Measurements from ENCODE around the gene CEP104.
"Not testable (repeated sequence)": the region's sequence is repeated elsewhere in the genome, so short reads cannot be mapped to it uniquely, and the experiment has no call there.

CEP104 gene

DNA sequence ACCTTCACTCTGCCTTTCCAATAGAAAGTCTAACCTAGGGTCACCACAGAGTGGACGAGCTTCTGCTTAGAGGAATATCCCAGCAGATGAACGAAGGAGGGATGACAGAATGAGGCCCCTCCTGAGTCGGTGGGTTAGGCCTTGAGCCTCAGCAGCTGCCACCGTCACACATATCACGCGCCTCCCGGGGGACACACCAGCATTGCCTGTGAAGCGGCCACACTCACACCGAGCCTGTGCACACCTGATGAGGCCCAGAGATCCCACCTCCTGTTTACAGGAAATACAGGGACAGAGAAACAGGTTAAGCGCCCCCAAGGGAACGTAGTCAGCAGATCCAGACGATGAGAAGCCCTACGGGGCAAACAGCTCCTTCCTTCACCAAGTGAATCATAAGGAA lies 35.6 kb downstream of the CEP104 start:
- no peak for DNase-seq

DNA sequence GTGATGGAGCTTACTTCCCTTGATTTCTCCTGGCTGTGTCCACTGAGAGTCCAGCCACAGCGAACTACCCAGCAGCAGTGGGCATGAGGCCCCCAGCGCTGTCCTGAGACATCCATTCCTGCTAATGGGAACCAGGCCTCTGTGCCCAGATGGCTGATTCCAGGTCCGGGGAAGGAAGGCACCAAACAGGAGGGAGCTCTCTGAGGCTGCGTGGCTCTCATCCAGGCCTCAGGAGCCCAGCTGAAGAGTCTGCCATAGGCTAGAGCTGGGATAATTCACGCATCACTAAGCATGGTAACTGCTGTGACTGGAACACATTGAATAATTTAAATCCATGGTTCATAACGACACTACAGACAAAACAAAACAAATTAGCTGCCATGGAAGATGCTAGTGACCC lies 36.0 kb downstream of the CEP104 start:
- DNase-seq, result no peak

DNA sequence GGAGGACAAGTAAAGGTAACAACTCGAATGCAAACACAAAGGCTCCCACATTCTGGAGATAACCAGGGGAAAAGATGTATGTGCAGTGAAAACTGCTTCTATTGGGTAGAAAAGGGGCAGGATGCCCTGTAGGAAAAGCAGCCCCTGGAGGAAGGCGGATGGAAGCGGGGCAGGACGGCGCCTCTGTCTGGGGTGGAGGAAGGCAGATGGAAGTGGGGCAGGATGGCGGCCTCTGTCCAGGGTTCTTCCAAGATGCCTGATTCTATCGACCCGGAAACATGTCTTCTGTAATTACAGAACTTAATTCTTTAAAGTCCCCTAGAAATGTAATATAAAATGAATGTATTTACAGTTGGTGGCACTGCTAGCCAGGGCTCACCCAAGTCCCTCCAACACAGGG lies 36.7 kb downstream of the CEP104 start:
- no peak for DNase-seq

DNA sequence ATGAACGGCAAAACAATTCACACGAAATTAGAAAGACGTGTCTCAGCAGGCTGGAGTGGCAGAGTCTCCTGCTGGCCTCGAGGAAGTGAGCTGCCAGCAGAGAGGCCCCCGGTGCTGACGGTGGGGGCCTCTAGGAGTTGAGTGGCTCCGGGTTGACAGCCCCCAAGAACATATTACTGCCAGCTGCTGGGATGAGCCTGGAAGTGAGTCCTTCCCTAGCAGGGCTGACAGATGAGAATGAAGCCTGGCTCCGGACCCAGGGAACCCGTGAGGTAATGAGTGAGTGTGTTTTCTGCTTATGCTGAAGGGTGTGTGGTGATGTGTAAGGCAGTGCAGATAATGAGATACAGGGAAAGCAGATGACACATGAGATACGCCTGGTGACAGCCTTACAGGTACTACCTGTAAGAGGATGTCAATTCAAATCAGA lies 37.2 kb downstream of the CEP104 start:
- DNase-seq, result no peak

DNA sequence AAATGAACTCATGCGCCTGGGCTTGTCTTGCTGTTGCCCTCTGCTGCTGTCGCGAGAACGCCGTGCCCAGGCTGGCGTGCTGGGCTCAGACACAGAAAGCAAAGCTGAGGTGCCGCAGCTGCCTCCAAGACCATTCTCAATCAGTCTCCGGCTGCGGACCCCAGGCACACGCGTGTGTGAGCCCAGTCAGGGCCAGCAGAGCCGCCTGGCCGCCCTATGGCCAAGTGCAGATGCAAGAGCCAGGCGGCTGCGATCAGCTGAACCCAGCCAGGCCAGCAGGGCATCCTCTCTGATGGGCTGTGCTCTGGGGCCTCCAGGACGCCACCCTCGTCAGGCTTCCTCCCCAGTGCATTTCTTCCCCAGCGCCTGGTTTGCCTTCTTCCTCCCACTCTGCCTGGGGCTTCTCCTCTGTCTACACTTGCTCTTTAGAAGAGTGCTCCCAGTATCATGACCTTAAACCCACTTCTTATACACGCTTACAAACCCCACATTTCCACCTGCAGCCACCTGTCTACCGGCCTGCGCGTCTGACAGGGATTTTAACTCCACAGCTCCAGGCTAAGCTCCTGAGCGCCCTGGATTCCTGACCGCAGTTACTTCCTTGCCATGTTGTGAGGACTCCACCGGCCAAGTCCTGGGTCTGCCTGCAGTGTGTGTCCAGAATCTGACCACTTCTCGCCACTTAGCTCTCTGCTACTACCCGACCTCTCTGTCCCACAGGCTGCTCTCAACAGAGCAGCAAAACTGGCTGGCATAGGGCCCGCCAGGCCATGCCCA lies 39.0 kb downstream of the CEP104 start:
- no peak for DNase-seq

DNA sequence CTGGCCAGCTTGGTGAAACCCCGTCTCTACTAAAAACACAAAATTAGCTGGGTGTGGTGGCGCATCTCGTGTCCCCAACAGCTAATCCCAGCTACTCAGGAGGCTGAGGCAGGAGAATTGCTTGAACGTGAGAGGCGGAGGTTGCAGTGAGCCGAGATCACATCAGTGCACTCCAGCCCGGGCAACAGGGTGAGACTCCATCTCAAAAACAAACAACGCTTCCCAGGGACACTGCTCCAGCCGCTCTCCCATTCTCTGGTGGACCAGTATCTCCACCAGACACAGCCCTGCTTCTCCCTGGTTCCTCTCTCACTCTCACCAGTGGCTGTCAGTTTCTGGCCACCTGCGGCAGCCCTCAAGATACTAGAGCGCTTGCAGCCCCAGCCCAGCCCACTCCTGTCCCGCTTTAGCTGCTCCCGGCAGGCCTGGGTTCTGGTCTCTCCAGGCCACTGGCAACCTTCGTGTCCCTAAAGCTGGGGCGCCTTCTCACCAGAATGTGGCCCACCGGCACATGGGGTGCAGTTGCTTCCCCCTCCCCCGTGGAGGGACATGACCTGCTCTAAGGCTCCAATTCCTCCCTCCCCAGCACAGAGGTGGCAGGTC lies 39.8 kb downstream of the CEP104 start:
- no peak for DNase-seq

DNA sequence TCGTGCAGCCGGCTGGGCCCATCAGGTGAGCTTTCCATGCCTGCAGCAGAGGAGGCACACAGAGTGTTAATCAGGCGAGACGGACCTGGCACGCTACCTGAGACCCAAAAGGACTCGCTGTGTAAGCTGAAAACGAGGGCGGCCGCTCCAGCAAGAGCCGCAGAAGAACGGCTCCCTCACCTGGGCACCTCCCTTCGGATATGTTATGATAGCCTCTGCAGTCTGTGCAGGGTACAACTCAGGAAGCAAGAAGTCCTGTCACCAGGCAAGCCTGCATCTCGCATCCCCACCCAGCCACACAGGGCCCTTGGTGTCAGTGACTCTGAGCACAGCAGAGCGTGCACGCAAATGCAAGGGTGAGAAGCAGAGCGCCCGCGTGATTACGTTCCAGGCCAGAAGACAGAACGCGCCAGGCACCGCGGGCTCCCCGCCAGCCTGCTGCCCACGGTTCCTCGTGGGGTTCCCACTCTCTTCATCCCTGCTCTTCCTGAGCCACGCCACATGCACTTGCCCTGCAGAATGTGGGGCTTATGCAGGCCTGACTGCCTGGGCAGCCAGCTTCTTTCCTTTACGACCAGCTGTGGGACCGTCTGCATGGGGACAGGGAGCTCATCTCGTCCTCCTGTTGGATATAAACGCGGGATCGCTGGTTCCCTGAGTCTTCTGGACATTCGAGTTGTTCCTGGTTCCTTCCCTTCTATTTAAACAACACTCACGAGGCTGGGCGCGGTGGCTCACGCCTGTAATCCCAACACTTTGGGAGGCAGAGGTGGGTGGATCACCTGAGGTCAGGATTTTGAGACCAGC lies 40.5 kb downstream of the CEP104 start:
- no peak for DNase-seq

DNA sequence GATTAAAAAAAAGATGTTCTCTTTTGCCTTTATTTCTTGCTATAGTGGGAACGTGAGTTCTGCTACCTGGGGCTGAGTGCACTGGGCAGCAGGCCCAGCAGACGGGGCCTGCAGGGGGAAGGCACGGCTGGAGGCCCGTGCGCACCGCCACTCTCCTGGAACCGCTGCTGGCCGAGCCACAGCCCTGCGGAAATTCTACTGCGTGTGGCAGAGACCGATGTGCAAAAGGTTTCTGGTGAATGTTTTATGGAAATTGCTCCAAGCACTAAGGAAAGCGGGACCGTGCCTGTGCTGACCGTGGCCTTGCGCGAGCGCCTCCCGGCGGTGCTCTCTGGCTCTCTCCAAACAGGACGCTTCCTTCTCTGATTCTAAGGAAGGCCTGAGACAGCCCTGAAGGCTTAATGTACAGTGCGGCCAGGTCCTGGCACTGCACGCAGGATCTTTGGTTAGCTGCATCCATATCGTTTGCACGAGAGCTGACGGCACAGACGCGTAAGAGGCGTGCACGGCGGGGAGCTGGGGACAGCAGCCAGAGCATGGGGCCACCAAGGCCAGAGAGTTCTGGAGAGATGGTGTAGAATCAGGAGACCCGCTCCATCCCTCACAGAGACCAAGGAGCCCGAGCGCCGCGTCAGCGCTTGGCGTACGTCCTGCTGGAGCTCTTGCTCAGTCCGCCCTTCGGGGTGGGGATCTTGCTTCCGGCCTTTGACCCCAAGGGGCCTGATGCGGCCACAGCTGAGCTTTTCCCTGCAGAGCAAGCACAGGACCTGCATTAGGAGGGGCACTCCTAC lies 42.0 kb downstream of the CEP104 start:
- DNase-seq, result no peak

DNA sequence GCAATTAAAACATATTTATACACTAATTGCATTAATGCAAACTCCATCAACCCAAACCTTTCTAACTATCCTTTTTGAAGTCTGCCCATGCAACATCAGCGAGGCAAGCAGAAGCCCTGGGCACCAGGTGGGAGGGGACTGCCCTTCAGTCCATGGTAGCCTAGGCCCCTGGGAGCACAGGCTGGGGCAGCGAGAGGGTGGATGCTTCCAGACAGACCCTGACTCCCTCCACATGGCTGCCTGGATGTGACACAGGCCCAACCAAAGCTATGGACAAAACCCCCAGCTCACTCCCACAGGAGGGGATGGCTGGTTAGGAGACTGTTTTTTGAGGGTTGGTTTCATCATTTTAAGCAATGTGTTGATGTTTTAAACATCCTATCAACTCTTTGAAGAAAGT lies 42.9 kb downstream of the CEP104 start:
- no peak for DNase-seq

DNA sequence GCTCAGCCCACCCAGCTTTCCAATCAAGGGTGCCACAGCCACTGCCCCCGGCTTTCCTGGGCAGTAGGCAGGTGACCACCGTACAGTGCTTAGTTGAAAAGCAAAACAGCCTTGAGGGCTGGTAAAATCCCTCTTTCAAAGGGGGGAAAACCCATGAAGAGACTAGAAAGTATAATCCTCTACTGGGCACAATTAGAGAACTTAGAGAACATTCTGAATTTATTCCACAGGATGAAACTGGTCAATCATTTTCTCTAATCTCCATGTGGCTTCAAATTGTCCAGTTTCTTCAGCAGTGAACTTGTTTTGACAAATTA lies 45.5 kb downstream of the CEP104 start:
- DNase-seq, result no peak

DNA sequence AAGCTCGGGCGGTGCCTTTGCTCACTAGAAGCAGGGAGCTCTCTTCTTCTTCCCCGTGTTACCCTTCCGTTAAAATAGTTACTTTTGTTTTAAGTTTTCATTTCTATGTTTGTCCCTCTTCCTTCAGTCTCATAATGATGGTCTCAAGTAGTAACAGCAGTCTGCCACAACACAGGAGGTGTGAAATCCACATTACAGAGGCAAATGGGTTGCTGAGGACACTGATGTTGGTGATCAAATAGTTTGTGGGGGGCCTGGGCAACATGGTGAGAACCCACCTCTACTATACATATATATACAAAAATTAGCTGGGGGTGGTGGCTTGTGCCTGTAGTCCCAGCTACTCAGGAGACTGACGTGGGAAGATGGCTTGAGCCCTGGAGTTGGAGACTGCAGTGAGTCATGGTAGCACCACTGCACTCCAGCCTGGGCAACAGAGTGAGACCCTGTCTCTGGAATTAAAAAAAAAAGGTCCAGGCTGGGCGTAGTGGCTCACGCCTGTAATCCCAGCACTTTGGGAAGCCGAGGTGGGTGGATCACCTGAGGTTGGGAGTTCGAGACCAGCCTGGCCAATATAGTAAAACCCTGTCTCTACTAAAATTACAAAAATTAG lies 46.8 kb downstream of the CEP104 start:
- not testable (repeated sequence) for DNase-seq

DNA sequence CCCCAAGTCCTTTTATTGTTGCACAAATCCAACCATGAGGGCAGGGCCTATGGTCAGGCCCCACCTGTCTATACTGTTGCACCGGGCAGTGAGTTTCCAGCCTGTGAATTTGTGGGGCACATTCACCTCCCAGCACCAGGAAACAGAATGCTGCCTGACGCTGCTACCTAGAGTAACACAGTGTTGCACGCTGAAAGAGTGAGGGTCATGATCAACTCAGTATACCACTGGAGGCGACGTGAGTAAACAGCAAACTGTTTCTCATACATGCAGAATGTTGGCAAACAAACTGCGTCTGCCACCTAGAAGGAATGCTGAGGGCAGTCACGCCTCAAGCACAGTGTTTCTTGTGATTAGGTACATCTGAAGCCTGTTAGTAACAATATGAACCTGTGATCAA lies 47.3 kb downstream of the CEP104 start:
- no peak for DNase-seq

DNA sequence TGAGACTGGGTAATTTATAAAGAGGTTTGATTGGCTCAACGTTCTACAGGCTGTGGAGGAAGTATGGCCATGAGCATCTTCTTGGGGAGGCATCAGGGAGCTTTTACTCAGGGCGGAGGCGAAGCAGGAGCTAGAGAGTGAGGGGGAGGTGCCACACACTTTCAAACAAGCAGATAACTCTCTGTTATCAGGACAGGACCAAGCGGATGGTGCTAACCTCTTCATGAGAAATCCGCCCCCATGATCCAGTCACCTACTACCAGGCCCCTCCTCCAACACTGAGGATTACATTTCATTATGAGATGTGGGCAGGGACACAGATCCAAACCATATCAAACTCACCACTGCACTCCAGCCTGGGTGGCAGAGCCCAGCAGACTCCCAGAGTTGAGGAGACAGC lies 49.2 kb downstream of the CEP104 start:
- DNase-seq, result no peak

DNA sequence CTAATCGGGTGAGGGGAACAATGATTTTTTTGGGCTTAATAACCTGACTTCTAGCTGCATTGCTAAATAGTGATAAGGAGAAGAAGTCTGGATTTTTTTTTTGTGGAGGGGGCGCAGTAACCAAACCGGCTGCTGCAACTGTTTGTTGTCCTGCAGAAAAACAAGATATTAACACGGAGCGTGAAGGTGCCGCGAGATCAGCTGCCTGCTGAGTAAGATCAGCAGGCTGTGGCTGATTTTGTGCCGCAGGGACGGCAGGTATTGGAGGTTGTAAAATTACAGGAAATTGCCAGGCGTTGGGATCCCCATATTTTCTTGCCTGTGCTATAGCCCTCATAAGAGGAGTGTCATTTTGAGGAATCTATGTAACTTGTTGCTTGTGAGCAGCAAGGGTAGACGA lies 52.0 kb downstream of the CEP104 start:
- no peak for DNase-seq

DNA sequence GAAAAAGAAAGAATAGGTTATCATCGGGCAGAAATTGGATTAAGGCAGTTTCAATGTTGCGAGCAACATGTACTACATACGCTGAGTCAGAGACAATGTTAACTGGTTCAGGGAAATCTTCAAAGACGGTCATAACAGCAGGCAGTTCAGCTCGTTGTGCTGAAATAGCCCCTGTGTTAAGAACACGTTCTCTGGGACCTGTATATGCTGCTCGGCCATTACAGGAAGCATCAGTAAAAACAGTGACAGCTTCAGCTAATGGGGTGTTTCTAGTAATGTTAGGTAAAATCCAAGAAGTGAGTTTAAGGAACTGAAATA lies 52.4 kb downstream of the CEP104 start:
- DNase-seq, result not testable (repeated sequence)

DNA sequence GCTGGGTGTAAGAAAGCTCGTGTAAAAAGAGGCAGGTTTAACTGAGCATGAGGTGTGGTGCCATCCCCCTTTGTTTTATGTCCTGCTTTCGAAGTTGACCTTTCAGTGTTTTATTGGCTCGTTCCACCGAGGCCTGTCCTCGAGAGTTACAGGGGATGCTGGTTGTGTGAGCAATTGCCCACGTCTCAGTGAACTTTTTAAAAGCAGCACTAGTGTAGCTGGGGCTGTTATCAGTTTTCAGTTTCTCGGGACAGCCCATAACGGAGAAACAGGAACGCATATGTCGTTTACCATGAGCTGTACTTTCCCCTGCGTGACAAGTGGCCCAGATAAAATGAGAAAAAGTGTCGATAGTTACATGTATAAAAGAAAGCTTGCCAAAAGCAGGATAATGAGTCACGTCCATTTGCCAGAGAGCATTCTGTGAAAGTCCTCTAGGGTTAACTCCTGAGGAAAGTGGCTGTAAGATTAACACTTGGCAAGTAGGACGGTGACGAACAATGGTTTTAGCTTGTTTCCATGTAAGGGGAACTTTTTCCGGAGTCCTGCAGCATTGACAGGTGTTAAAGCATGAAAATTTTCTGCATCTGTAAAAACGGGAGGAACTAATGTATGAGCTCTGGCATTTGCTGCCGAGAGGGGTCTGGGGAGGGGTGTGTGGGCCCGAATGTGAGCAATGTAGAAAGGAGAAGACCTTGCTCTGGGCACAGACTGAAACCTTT lies 52.9 kb downstream of the CEP104 start:
- no peak for DNase-seq

DNA sequence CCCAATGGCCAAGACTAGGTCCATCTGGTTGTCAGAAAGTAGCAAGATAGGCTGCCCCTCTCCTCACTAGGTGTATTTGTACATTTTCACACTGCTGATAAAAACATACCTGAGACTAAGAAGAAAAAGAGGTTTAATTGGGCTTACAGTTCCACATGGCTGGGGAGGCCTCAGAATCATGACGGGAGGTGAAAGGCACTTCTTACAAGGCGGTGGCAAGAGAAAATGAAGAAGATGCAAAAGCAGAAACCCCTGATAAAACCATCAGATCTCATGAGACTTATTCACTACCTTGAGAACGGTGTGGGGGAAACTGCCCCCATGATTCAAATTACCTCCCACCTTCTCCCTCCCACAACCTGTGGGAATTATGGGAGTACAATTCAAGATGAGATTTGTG lies 56.2 kb downstream of the CEP104 start:
- DNase-seq, result not testable (repeated sequence)

DNA sequence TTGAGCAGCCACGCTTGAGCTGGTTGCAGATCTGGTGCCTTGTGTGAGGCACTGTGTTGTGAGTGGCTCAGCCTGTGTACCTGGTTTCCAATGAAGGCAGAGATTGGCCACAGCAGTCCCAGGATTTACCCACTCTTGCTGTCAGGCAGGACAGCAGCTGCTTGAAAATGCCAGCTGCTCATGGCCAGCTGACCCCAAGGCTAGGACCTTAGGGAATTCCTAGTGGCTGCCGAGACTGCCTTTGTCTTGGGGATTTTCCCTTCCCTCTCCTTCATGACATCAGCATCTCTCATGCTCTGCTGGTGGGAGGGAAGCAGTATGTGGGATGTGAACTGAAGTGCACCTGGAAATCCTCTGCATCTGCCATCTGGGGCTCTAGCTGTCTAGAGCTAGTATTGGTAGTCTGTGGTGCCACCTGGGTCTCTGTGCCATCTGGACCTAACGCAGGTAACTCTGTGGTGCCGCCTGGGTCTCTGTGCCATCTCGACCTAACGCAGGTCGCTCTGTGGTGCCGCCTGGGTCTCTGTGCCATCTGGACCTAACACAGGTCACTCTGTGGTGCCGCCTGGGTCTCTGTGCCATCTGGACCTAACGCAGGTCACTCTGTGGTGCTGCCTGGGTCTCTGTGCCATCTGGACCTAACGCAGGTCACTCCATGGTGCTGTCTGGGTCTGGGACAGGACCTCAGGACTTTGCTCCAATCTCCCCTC lies 56.9 kb downstream of the CEP104 start:
- DNase-seq, result no peak

DNA sequence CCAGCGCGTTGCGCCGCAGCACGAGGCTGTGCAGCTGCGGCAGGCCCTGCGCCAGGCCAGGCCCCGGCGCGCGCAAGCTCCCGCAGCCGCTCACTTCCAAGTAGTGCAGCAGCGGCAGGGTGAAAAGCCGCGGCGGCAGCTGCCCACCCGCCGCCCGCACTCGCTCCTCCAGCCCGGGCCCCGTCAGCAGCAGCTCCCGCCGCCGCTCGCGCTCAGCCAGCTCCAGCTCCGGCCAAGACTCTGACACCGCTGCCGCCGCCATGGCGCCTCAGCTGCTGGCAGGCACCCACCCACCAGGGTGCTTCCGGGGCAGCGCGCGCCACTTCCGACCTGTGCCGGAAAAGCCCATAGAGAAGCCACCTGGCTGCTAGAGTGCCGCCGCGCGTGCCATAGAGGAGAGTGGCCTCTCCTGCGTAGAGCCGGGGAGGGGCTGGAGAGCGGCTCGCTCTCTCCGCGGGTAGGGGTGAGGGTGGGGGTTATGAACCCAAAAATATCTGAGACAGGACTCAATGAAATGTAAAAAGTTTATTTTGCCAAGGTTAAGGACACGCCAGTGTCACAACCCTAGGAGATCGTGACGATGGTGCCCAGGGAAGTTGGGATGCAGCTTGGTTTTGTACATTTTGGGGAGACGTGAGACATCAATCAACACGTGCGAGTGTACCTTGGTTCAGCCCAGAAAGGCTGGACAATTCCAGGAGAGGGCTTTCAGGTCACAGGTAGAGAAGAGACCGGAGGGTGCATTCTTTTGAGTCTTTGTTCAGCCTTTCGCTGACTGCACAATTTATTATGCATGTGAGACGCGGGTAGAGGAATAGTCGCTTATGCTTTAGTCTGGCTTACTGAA lies 60.6 kb downstream of the CEP104 start, which contains the start of gene LRRC47:
TSS of gene LRRC47 (minus strand) at position 284 of the 847 bp plus-strand sequence. CDS start at position 262, 22 bp downstream.
- DNase-seq, result peak; percentile 84 to 92 (median 84)

DNA sequence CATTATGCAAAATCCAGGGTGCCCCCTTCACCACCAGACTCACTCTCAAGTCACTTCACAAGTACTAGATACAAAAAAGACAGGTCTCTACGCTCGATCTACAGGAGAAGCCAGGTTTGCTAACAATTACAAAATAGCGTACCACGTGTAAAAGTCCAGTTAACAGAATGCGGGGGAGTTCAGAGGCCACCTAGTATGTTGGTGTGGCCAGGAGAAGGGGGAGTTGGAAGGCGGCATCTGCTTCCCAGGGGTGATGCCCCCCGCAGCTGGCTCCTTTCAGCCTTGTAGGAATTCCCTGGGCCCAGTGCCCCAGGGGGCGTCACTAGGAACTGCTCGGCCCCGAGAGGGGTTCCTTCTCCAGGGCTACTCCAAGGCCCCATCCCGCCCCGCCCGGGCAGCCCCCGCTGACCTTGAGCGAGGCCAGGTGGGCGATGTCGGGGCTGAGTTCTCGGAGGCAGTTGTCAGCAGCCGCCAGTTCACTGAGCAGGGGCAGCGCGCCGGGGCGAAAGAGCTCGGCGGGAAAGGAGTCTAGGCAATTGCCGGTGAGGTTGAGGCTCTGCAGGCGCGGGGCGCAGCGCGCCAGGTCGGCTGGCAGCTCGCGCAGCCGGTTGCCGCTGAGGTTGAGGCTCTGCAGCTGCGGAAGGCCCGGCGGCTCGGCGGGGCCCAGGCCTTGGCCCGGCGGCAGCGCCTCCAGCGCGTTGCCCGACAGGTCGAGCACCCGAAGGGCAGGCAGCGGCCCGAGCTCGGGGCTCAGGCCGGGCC lies 61.4 kb downstream of the CEP104 start:
- no peak for DNase-seq
